SH-SY5Y (cell line): ENCODE data around the gene HTR4.

Experiments used
- GATA2 ChIP-seq: IDR thresholded peaks from 2 replicates; pipeline ENCODE4 v1.6.1; 2011; ENCODE audit warnings: mild to moderate bottlenecking, low read depth, low read length
- GATA3 ChIP-seq: IDR thresholded peaks from 2 replicates; pipeline ENCODE4 v1.6.1; 2011; ENCODE audit warnings: low read depth, mild to moderate bottlenecking, low read length, moderate library complexity

GRCh38 chr5:148446611-148447010 lies 207.7 kb downstream of the HTR4 start:
- TF ChIP-seq GATA3: no peak
- no peak for TF ChIP-seq GATA2
